Breast epithelium (tissue), 4 donors: ENCODE data around the gene RPUSD2. TPM values are rescaled to one million over a fixed set of nuclear protein-coding genes. Genes with fewer than 3 reads are reported as not detected.

Experiments used
- DNase-seq, 2 donors: peaks; one replicate each; pipeline ENCODE4 v3.0.0-alpha.2; 2019; ENCODE audit warnings: low spot score in 2 of 2
- H3K27ac ChIP-seq, 2 donors: fragments of 200-600 bp; sonication (generic) in 1 of 2; one replicate each; pipeline ENCODE4 v1.5.1; 2016 to 2019; ENCODE audit warnings: mild to moderate bottlenecking in 1 of 2
- H3K27me3 ChIP-seq, 2 donors: fragments of 200-600 bp; sonication (generic) in 1 of 2; one replicate each; pipeline versions ENCODE4 v1.5.1 to v1.6.0; 2017 to 2019; ENCODE audit warnings: control low read depth in 1 of 2, mild to moderate bottlenecking in 1 of 2
- H3K36me3 ChIP-seq: fragments of 200-600 bp; one replicate; pipeline ENCODE4 v1.5.1; 2019
- H3K4me1 ChIP-seq, 2 donors: fragments of 200-600 bp; sonication (generic); one replicate each; pipeline ENCODE4 v1.5.1; 2016 to 2019; ENCODE audit warnings: control low read depth in 1 of 2
- H3K4me3 ChIP-seq, 3 donors: fragments of 200-600 bp; sonication (generic); 1 replicate in 2 of 3; 2 replicates in 1 of 3; pipeline ENCODE4 v1.5.1; 2016 to 2019; ENCODE audit warnings: mild to moderate bottlenecking in 3 of 3, moderate library complexity in 2 of 3
- H3K9me3 ChIP-seq, 2 donors: fragments of 200-600 bp; sonication (generic) in 1 of 2; one replicate each; pipeline ENCODE4 v1.5.1; 2016 to 2019; ENCODE audit warnings: control low read depth in 1 of 2
- POLR2A ChIP-seq: fragments of 450-650 bp; IDR thresholded peaks from one replicate; pipeline ENCODE4 v1.6.1; 2016; ENCODE audit warnings: antibody characterized with exemption, mild to moderate bottlenecking, moderate library complexity
- POLR2AphosphoS5 ChIP-seq, 3 donors: sonication (generic); formaldehyde crosslinking; IDR thresholded peaks; one replicate each; pipeline ENCODE4 v1.6.1; 2017; ENCODE audit warnings: antibody characterized with exemption in 3 of 3
- intact Hi-C: fragments of 100-400 bp; cut with DNase I; formaldehyde crosslinking; loops from one replicate; pipeline ENCODE4 v1.15.1; 2023; ENCODE audit warnings: low total_unique reads
- total RNA-seq, 3 donors: library from RNA; depleted of rRNA; stranded (reverse); fragments of >200 nt; gene quantifications; one replicate each; pipeline ENCODE4 v1.1.0, GENCODE V29; 2016
- TF ChIP-seq, protein P1 (sequence below), 3 donors: fragments of 450-650 bp; IDR thresholded peaks; one replicate each; pipeline ENCODE4 v1.5.1; 2016 to 2017; ENCODE audit warnings: antibody characterized with exemption in 3 of 3, mild to moderate bottlenecking in 3 of 3, moderate library complexity in 3 of 3

RPUSD2 gene
- total RNA-seq, 3 donors from 2014 or later = 5.8 to 12.5 (median 7.2) TPM

DNA sequence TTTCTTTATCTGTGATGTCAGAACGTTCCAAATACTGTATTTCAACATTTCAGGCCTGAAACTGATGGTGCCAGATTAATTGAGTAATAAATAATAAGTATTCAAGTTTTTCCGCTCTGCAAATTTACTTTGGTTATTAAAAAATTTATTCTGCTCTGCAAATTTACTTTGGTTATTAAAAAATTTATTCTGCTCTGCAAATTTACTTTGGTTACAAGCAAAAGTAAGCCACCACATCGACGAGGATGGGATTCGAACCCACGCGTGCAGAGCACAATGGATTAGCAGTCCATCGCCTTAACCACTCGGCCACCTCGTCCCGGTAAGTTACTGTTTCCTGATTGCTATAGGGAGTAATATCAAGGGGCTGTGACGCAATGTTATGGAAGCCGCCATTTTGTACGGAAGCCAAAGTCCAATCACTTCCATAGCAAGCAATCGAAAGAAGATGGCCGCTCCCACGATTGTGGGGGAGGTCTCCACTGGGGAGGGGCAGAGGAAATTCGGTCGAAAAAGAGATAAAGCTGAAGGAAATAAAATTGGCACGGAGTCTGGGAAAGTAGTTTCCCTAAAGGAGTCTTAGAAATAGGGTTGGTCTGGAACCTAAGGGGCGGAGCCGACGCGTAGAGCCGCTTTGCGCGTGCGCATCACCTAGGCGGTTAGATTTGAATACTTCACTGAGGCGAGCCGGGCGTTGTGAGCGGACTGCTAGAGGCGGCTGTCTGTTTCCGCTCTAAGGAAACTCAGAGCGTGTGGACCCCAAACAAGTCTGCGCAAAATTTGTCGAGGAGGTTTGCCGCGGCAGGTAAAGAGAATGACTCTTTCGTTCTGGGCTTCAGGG lies 24.7 kb downstream of the RPUSD2 start, which contains the start of gene KNL1:
Gene KNL1 (plus strand): TSS at position 662 of the 841 bp plus-strand sequence. CDS start 8,683 bp downstream, outside the sequence.
- intact Hi-C loops = no loop called here
- peak; percentile 91 to 98 (median 94) for TF ChIP-seq POLR2AphosphoS5 (IDR thresholded peaks at IDR 0.05)
- TF ChIP-seq POLR2A = no peak
- peak; percentile 90 to 95 for DNase-seq
- Histone ChIP-seq H3K27ac (peak within 1 kb of the TSS; percentile 87 to 93), H3K4me1 (peaks cover 0 to 6% of the 10 kb centered on the region in 2 donors), H3K9me3 (no peaks in the 10 kb centered on the region), H3K27me3 (no peaks in the 10 kb centered on the region), H3K4me3 (peak within 1 kb of the TSS; percentile 51 to 70 (median 67)), H3K36me3 (no peaks in the 10 kb centered on the region)

GRCh38 chr15:40594429-40594836 lies 25.3 kb downstream of the RPUSD2 start:
- peak in 1 of 2 donors; percentile 54 for DNase-seq
- Histone ChIP-seq H3K4me3 (peak overlapping the region; percentile 51 to 70 (median 67)), H3K27ac (peak overlapping the region in 1 of 2 donors; percentile 87), H3K4me1 (peaks cover 0 to 6% of the 10 kb centered on the region in 2 donors), H3K27me3 (no peaks in the 10 kb centered on the region), H3K9me3 (no peaks in the 10 kb centered on the region), H3K36me3 (no peaks in the 10 kb centered on the region)
- intact Hi-C loops = no loop called here
- TF ChIP-seq POLR2A (no peak), POLR2AphosphoS5 (IDR thresholded peaks at IDR 0.05) (no peak)
- TF ChIP-seq, protein P1, sequence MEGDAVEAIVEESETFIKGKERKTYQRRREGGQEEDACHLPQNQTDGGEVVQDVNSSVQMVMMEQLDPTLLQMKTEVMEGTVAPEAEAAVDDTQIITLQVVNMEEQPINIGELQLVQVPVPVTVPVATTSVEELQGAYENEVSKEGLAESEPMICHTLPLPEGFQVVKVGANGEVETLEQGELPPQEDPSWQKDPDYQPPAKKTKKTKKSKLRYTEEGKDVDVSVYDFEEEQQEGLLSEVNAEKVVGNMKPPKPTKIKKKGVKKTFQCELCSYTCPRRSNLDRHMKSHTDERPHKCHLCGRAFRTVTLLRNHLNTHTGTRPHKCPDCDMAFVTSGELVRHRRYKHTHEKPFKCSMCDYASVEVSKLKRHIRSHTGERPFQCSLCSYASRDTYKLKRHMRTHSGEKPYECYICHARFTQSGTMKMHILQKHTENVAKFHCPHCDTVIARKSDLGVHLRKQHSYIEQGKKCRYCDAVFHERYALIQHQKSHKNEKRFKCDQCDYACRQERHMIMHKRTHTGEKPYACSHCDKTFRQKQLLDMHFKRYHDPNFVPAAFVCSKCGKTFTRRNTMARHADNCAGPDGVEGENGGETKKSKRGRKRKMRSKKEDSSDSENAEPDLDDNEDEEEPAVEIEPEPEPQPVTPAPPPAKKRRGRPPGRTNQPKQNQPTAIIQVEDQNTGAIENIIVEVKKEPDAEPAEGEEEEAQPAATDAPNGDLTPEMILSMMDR (IDR thresholded peaks at IDR 0.05) = no peak

- intact Hi-C loops = no loop called here
- Histone ChIP-seq H3K9me3 (no peaks in the 10 kb centered on the region), H3K27ac (no peak overlapping the region), H3K27me3 (no peaks in the 10 kb centered on the region), H3K36me3 (no peaks in the 10 kb centered on the region), H3K4me1 (peaks cover 0 to 6% of the 10 kb centered on the region in 2 donors), H3K4me3 (no peak overlapping the region)
- DNase-seq = no peak
- TF ChIP-seq, protein P1 (IDR thresholded peaks at IDR 0.05) = no peak
- TF ChIP-seq POLR2AphosphoS5 (IDR thresholded peaks at IDR 0.05) (no peak), POLR2A (no peak)
Observed at GRCh38 chr15:40595219-40595618, 26.1 kb downstream of the RPUSD2 start.

DNA sequence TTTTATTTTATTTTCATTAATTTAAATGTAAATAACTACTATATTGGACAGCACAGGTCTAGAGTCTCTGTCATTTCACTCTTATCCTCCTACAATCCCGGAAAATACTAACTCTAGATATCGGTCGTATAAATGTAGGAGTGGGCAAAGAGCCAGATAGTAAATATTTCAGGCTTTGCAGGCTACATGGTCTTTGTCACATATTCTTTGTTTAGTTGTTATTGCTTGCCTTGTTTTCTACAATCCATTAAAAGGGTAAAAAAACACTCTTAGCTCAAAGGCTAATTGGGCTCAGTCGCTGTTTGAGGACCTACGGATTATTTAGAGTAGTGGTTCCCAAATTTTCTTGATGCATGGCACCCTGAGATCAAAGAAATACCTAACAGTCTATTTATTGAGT lies 26.7 kb downstream of the RPUSD2 start:
- TF ChIP-seq, protein P1 (IDR thresholded peaks at IDR 0.05) = no peak
- no peak for TF ChIP-seq POLR2A
- no peak for TF ChIP-seq POLR2AphosphoS5 (IDR thresholded peaks at IDR 0.05)
- Histone ChIP-seq H3K9me3 (no peaks in the 10 kb centered on the region), H3K27ac (no peak overlapping the region), H3K36me3 (no peaks in the 10 kb centered on the region), H3K4me3 (no peak overlapping the region), H3K4me1 (peaks cover 0 to 6% of the 10 kb centered on the region in 2 donors), H3K27me3 (no peaks in the 10 kb centered on the region)
- intact Hi-C loops = no loop called here
- DNase-seq = no peak

DNA sequence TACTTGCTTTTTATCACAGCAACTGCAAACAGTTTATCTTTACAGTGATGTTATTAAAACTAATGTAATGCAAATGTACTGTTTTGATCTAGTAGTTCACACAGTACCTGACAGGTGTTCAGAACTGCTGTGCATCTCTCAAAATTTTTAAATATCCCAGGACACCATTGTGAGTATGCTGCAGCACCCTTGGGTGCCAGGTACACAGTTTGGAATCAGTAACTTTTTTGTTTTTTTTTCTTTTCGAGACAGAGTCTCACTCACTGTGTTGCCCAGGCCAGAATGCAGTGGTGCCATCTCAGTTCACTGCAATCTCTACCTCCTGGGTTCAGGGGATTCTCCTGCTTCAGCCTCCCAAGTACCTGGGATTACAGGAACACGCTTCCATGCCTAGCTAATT lies 27.9 kb downstream of the RPUSD2 start:
- intact Hi-C loops = no loop called here
- Histone ChIP-seq H3K4me1 (peaks cover 0 to 6% of the 10 kb centered on the region in 2 donors), H3K27me3 (no peaks in the 10 kb centered on the region), H3K27ac (no peak overlapping the region), H3K36me3 (no peaks in the 10 kb centered on the region), H3K4me3 (no peak overlapping the region), H3K9me3 (no peaks in the 10 kb centered on the region)
- TF ChIP-seq, protein P1 (IDR thresholded peaks at IDR 0.05) = no peak
- TF ChIP-seq POLR2AphosphoS5 (IDR thresholded peaks at IDR 0.05) (no peak), POLR2A (no peak)
- DNase-seq = no peak
